ENCODE results near the gene TMEM31. TPM values are rescaled to one million over a fixed set of nuclear protein-coding genes. Genes with fewer than 3 reads are reported as not detected.
A peak's percentile ranks its signal among the peaks of the same experiment; 100 is the strongest.

Gene TMEM31
- not detected in 2 replicates for total RNA-seq (2011; cell fraction: chromatin; rRNA removed; ENCODE audit: low replicate concordance)
- not detected in 2 replicates for total RNA-seq (2011; cell fraction: nucleolus; rRNA removed)
- total RNA-seq (2011; cell fraction: nucleoplasm; rRNA removed), result not detected in 2 replicates
- total RNA-seq (2014; rRNA removed) (not detected in 2 replicates), total RNA-seq (2014; rRNA removed; fragmentation: Illumina TruSeq; extraction: Trizol) (not detected in 2 replicates), total RNA-seq (2015; rRNA removed; fragmentation: Illumina TruSeq; extraction: Trizol) (not detected in 2 replicates), total RNA-seq (2021) (not detected in 2 replicates), polyA plus RNA-seq (2011; rRNA removed) (0.18 and 0.34 TPM in 2 replicates), polyA plus RNA-seq (2014; fragmentation: Illumina TruSeq; extraction: Trizol) (not detected in 2 replicates), polyA plus RNA-seq (2014; fragmentation: Nextera tagmentation; extraction: Ambion mirVana) (not detected), polyA plus RNA-seq (2014; rRNA removed) (not detected in 2 replicates), polyA minus RNA-seq (2011; rRNA and poly(A)+ RNA removed) (not detected in 2 replicates), Bru-seq, nascent RNA (not detected), BruChase-seq, experiment 1, labeled RNA remaining after a 2-hour chase (not detected), BruChase-seq, experiment 2, labeled RNA remaining after a 6-hour chase (percentile 23 among the genes with signal in this experiment)
- 0.21 TPM in 1 of 2 replicates, not detected in the other for polyA plus RNA-seq (2011; cell fraction: cytosol; rRNA removed)
- 0.18 TPM in 1 of 2 replicates, not detected in the other for polyA plus RNA-seq (2011; cell fraction: nucleus; rRNA removed)
- not detected in 2 replicates for polyA plus RNA-seq (2012)
- not detected in 2 replicates for polyA minus RNA-seq (2011; cell fraction: cytosol; rRNA and poly(A)+ RNA removed)
- polyA minus RNA-seq (2011; cell fraction: nucleus; rRNA and poly(A)+ RNA removed), result not detected in 2 replicates
- long read RNA-seq, experiment 1, result 0 reads
- long read RNA-seq, experiment 2, result 0 reads
- long read RNA-seq, experiment 3, result 0 reads

DNA sequence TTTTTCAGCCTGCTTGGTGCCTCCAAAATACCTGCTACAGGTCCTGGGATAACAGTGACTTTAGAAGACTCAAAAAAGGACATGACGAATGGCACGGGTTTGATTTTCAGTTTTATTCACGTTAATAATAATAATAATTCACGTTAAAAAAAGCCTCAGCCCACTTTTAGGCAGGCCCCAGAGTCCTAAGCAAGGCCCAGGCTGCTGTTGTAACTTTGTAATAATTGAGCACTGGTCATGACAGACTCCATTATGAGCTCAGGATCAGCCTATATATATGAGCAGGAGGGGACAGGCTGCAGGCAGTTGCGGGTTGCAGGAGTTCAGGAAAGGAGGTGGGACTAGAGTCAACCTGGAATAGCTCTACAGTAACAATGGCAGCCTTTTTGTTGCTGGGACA, at the start of gene TMEM31:
TMEM31 (plus strand) TSS at position 301 of the 400 bp plus-strand sequence. CDS start 1,350 bp downstream, outside the sequence.
- ATAC-seq (no peak), DNase-seq (ENCODE audit: extremely low read depth in 1 of 4, low spot score in 3 of 4) (no peak), FAIRE-seq (no peak)
- H3K9me1 ChIP-seq (ENCODE audit: control insufficient read depth, insufficient read depth, low read length), result no peaks in the 10 kb centered on the region
- H3K27me3 ChIP-seq (ENCODE audit: control insufficient read depth in 2 of 2, insufficient read depth in 2 of 2, low read length in 2 of 2), result peaks cover 4 to 17% of the 10 kb centered on the region in 2 experiments; a peak in 3 of 5 replicates
- ChIA-PET POLR2A (no interaction called here), CTCF (ENCODE audit: low intra/inter-chr PET ratio) (interaction anchor here (0.6 kb wide), 1 partner anchor 12 kb away, joined by 4 read pairs; no protein-coding TSS in a partner anchor)
- no peak within 1 kb of the TSS for H3K4me3 ChIP-seq
- WGBS (ENCODE audit: insufficient coverage, low coverage, missing lambda C conversion rate), result 6% methylated on average over 5 of the region's 5 CpGs
- in situ Hi-C loops (cut with MboI), result no loop called here
- no peaks in the 10 kb centered on the region for H3K9me3 ChIP-seq (replicated peaks; ENCODE audit: control insufficient read depth, insufficient read depth, low read depth, low read length)
- BruUV-seq (replicated peaks), result no TSS peak
- H3K36me3 ChIP-seq (ENCODE audit: control insufficient read depth, insufficient read depth, low read length), result no peaks in the 10 kb centered on the region
- intact Hi-C loops (cut with micrococcal nuclease), result loop anchor here (5.0 kb wide), 1 partner anchor 107 kb away; no protein-coding TSS in a partner anchor
- no peaks in the 10 kb centered on the region for H4K20me1 ChIP-seq (replicated peaks; ENCODE audit: control insufficient read depth, insufficient read depth, low read length)
- H3K4me2 ChIP-seq (ENCODE audit: insufficient read depth, low read length), result no peak within 1 kb of the TSS
- H3K79me2 ChIP-seq (ENCODE audit: control insufficient read depth, insufficient read depth, low read length), result no peaks in the 10 kb centered on the region
- H2AFZ ChIP-seq (ENCODE audit: low read depth, low read length), result no peak within 1 kb of the TSS
- H3K27ac ChIP-seq (ENCODE audit: extremely low read depth, low read depth, low read length), result no peak within 1 kb of the TSS
- no peaks in the 10 kb centered on the region for H3K4me1 ChIP-seq (replicated peaks in 1 of 2; ENCODE audit: control insufficient read depth in 2 of 2, insufficient read depth in 2 of 2, low read length in 2 of 2)
- no peak within 1 kb of the TSS for H3K9ac ChIP-seq (ENCODE audit: insufficient read depth in 1 of 2, low read depth in 2 of 2, low read length in 2 of 2)
- TF ChIP-seq FOXA1 (IDR thresholded peaks at IDR 0.05; ENCODE audit: borderline replicate concordance) (no peak), TSC22D4 (tag; IDR thresholded peaks at IDR 0.05) (no peak), ZNF3 (CRISPR knock-in tag; IDR thresholded peaks at IDR 0.05) (no peak), NR2F6 (CRISPR knock-in tag; IDR thresholded peaks at IDR 0.05) (no peak), MXI1 (IDR thresholded peaks at IDR 0.05; ENCODE audit: low read depth, low read length) (no peak), HMG20B (CRISPR knock-in tag; IDR thresholded peaks at IDR 0.05) (no peak), RNF219 (CRISPR knock-in tag; IDR thresholded peaks at IDR 0.05) (no peak), KLF16 (IDR thresholded peaks at IDR 0.05) (no peak), POLR3G (IDR thresholded peaks at IDR 0.05; ENCODE audit: extremely low read depth, insufficient read length, insufficient replicate concordance) (no peak), ZKSCAN1 (IDR thresholded peaks at IDR 0.05; ENCODE audit: low read depth, low read length) (no peak), MITF (IDR thresholded peaks at IDR 0.05) (no peak), KLF1 (tag; IDR thresholded peaks at IDR 0.05) (no peak), RBM34 (IDR thresholded peaks at IDR 0.05; ENCODE audit: borderline replicate concordance, insufficient read depth, low read length) (no peak), NFE2 (IDR thresholded peaks at IDR 0.05; ENCODE audit: low read depth) (no peak), ZNF316 (IDR thresholded peaks at IDR 0.05) (no peak), ZFP36 (IDR thresholded peaks at IDR 0.05; ENCODE audit: low read depth, low read length, partially characterized antibody) (no peak)
- TF ChIP-seq, protein P1, sequence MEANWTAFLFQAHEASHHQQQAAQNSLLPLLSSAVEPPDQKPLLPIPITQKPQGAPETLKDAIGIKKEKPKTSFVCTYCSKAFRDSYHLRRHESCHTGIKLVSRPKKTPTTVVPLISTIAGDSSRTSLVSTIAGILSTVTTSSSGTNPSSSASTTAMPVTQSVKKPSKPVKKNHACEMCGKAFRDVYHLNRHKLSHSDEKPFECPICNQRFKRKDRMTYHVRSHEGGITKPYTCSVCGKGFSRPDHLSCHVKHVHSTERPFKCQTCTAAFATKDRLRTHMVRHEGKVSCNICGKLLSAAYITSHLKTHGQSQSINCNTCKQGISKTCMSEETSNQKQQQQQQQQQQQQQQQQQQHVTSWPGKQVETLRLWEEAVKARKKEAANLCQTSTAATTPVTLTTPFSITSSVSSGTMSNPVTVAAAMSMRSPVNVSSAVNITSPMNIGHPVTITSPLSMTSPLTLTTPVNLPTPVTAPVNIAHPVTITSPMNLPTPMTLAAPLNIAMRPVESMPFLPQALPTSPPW (CRISPR knock-in tag; IDR thresholded peaks at IDR 0.05), result no peak

Data from K562 (cell line).